Uterus (tissue), 2 donors: ENCODE data around the gene PYROXD2.

ENCODE experiments used
- CTCF ChIP-seq, 4 experiments: fragments of 200-600 bp in 2 of 4; fragments of 450-650 bp in 2 of 4; sonication (generic) in 2 of 4; IDR thresholded peaks; one replicate each; pipeline ENCODE4 v1.5.1; 2016 to 2019; ENCODE audit warnings: antibody characterized with exemption in 4 of 4, mild to moderate bottlenecking in 2 of 4, moderate library complexity in 1 of 4
- POLR2A ChIP-seq, 2 donors: fragments of 450-650 bp; IDR thresholded peaks; one replicate each; pipeline ENCODE4 v1.6.1; 2016; ENCODE audit warnings: antibody characterized with exemption in 2 of 2, mild to moderate bottlenecking in 1 of 2, moderate library complexity in 1 of 2

DNA sequence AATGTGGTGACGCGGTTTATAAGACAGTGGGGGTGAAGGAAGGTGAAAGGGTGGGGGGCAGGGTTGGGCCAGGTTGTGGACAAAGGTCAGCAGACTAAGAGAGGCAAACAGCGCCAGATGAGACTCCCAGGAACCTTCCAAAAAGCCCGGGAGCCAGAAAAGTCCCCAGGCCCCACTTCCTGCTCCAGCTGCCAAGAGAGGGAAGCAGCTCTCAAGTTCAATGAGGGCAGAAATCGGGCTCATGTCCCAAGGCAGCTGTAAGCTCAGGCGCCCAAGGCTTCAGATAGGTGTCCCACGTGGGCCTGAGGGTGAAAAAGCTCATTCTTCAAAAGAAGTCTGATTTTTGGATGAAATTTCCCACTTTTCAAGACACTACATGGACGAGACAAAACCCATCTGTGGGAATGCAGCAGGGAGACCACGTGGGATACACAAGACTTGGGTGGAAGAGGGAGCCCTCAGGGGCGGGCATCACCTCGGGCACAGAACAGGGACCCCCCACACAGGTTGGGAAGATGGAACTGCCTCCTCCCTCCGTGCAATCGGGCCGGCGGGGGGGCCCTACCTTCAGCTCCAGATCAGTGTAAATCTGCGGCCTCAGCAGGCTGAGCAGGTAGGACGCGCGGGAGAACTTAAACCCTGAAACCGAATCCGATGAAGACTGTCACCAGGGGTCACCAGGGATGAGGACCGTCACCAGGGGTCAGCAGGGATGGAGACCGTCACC, 7.8 kb downstream of the PYROXD2 start:
- TF ChIP-seq CTCF (IDR thresholded peaks at IDR 0.05) (no peak), POLR2A (IDR thresholded peaks at IDR 0.05) (no peak)
